ENCODE results near the gene NAAA. TPM values are rescaled to one million over a fixed set of nuclear protein-coding genes. Genes with fewer than 3 reads are reported as not detected.

The NAAA gene
- total and polyA plus RNA-seq, 2 of the 4 experiments (the other 2 are of a cell fraction): 17.6 to 26.4 TPM

DNA sequence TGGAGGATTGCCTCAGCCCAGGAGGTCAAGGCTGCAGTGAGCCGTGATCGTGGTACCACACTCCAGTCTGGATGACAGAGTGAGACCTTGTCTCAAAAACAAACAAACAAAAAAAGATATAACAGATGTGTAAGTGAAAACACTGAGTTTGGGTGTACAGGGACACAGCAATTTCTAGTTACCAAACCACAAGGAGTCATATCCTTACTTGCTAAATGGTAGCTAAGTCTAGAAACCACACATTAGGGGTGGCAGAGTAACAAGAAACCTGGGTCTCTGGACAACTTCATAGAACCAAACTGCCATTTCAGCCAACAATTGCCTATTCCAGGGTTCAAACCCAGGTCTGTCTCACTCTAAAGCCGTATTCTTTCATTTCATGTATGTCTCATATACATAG is 59.3 kb downstream of the NAAA start:
- no CpG with 5 or more reads among the region's 3 CpGs for WGBS, 2 experiments (ENCODE audit: extremely low coverage in 2 of 2, insufficient read length in 1 of 2)

More for the DNA sequence above, 59.3 kb downstream of the NAAA start:
- no peak overlapping the region for H4K5ac ChIP-seq (ENCODE audit: low read depth, low read length)
- H3K9ac ChIP-seq (ENCODE audit: low read depth, low read length): no peak overlapping the region
- H3K56ac ChIP-seq (ENCODE audit: extremely low read depth, insufficient read depth, low read length): no peak overlapping the region
- H3K79me1 ChIP-seq (ENCODE audit: low read depth in 1 of 2, low read length in 2 of 2): no peaks in the 10 kb centered on the region
- no peak overlapping the region for H3K18ac ChIP-seq (ENCODE audit: low read depth, low read length)
- no peak overlapping the region for H2BK120ac ChIP-seq (ENCODE audit: low read depth, low read length)
- CTCF ChIA-PET: no interaction called here
- no peaks in the 10 kb centered on the region for H3K4me1 ChIP-seq (ENCODE audit: control insufficient read depth, insufficient read depth, low read length)
- no peak overlapping the region for H2BK20ac ChIP-seq (ENCODE audit: low read depth, low read length)
- no peak overlapping the region for H2AFZ ChIP-seq (replicated peaks; ENCODE audit: low read length, poor library complexity)
- H3K23ac ChIP-seq (ENCODE audit: low read depth, low read length): no peak overlapping the region
- dilution Hi-C loops (cut with HindIII; ENCODE audit: low sequenced_read_pairs, unreplicated experiment) (no loop called here), intact Hi-C loops (cut with micrococcal nuclease) (no loop called here), in situ Hi-C loops (cut with MboI; ENCODE audit: low sequenced_read_pairs) (no loop called here)
- H2BK15ac ChIP-seq (ENCODE audit: low read depth, low read length): no peak overlapping the region
- H3K14ac ChIP-seq (replicated peaks; ENCODE audit: low read depth, low read length): no peak overlapping the region
- POLR2A ChIA-PET (ENCODE audit: unreplicated experiment): no interaction called here
- no peaks in the 10 kb centered on the region for H3K9me3 ChIP-seq (ENCODE audit: control insufficient read depth, insufficient read depth, low read length)
- H4K91ac ChIP-seq (ENCODE audit: insufficient read depth, low read depth, low read length): no peak overlapping the region
- H3K4me3 ChIP-seq (ENCODE audit: insufficient read depth, low read depth, low read length): no peak overlapping the region
- H4K20me1 ChIP-seq (ENCODE audit: insufficient read depth, low read length): no peaks in the 10 kb centered on the region
- no peak overlapping the region for H2BK5ac ChIP-seq (ENCODE audit: low read depth, low read length, poor library complexity, severe bottlenecking)
- H2AK5ac ChIP-seq (ENCODE audit: low read depth, low read length): no peak overlapping the region
- H4K8ac ChIP-seq (ENCODE audit: low read depth in 2 of 2, low read length in 2 of 2): no peak overlapping the region
- no peak for ATAC-seq (ENCODE audit: low read depth)
- H3K9me1 ChIP-seq (ENCODE audit: insufficient read depth, low read length): no peaks in the 10 kb centered on the region
- no peak overlapping the region for H3K4me2 ChIP-seq (ENCODE audit: low read depth, low read length)
- H2AK9ac ChIP-seq (replicated peaks; ENCODE audit: low read depth, low read length, poor library complexity): no peak overlapping the region
- no TSS peak for BruUV-seq (replicated peaks)
- TF ChIP-seq RAD21 (IDR thresholded peaks at IDR 0.05; ENCODE audit: low read length): no peak
- no peak for TF ChIP-seq MAFK (IDR thresholded peaks at IDR 0.05; ENCODE audit: low read depth, low read length)
- no peak for TF ChIP-seq NFE2L2 (IDR thresholded peaks at IDR 0.05; ENCODE audit: low read depth, low read length)
- TF ChIP-seq, protein P1, sequence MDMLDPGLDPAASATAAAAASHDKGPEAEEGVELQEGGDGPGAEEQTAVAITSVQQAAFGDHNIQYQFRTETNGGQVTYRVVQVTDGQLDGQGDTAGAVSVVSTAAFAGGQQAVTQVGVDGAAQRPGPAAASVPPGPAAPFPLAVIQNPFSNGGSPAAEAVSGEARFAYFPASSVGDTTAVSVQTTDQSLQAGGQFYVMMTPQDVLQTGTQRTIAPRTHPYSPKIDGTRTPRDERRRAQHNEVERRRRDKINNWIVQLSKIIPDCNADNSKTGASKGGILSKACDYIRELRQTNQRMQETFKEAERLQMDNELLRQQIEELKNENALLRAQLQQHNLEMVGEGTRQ (IDR thresholded peaks at IDR 0.05; ENCODE audit: low read depth, low read length): no peak
- no peaks in the 10 kb centered on the region for H3K36me3 ChIP-seq (ENCODE audit: control insufficient read depth, insufficient read depth, low read length)
- H3K27me3 ChIP-seq (ENCODE audit: control insufficient read depth, insufficient read depth, low read length): peaks cover 17% of the 10 kb centered on the region
- no peak for DNase-seq
- no peak overlapping the region for H3K4ac ChIP-seq (ENCODE audit: low read depth, low read length)
- H3K27ac ChIP-seq (ENCODE audit: insufficient read depth, low read length): no peak overlapping the region

Measured in IMR-90 (cell line).